SK-N-MC (cell line): Measurements from ENCODE around the gene IL1RAPL1.

ENCODE experiments used
- DNase-seq: peaks from one replicate; pipeline ENCODE4 v3.0.0-alpha.2; 2011; ENCODE audit warnings: low read depth, low spot score
- H3K27ac ChIP-seq: fragments of 200-600 bp; sonication (generic); 2 replicates; pipeline ENCODE4 v1.5.1; 2016; ENCODE audit warnings: mixed run types
- H3K36me3 ChIP-seq: fragments of 200-600 bp; sonication (generic); 2 replicates; pipeline ENCODE4 v1.6.1; 2017; ENCODE audit warnings: antibody characterized with exemption, low read length, mixed read lengths; ENCODE audit not compliant: insufficient read depth
- H3K4me3 ChIP-seq: fragments of 200-600 bp; sonication (generic); 2 replicates; pipeline ENCODE4 v1.5.1; 2016
- H3K9ac ChIP-seq: fragments of 200-600 bp; sonication (generic); 2 replicates; pipeline ENCODE4 v1.8.0; 2017; ENCODE audit warnings: mixed run types, mixed read lengths; ENCODE audit not compliant: insufficient read length
- H3K9me3 ChIP-seq: fragments of 200-600 bp; sonication (generic); 2 replicates; pipeline ENCODE4 v1.6.1; 2017; ENCODE audit warnings: low read depth, mild to moderate bottlenecking, antibody characterized with exemption, low read length, moderate library complexity, mixed read lengths
- EZH2 ChIP-seq: fragments of 200-600 bp; sonication (generic); IDR thresholded peaks from one replicate; pipeline ENCODE4 v1.6.1; 2017; ENCODE audit warnings: antibody characterized with exemption
- FOXP2 ChIP-seq: optimal IDR thresholded peaks from 2 replicates; pipeline ENCODE3; 2011; ENCODE audit warnings: mild to moderate bottlenecking, moderate library complexity; ENCODE audit not compliant: insufficient read depth; ENCODE audit errors: extremely low read length, control extremely low read depth
- POLR2AphosphoS5 ChIP-seq: IDR thresholded peaks from 2 replicates; pipeline ENCODE4 v1.6.1; 2012; ENCODE audit warnings: mild to moderate bottlenecking, low read depth, low read length, borderline replicate concordance

IL1RAPL1 gene

GRCh38 chrX:29653721-29654120 is 1066.5 kb downstream of the IL1RAPL1 start:
- no peak overlapping the region for H3K4me3 ChIP-seq
- H3K27ac ChIP-seq, result no peak overlapping the region
- H3K9ac ChIP-seq, result no peak overlapping the region
- no peaks in the 10 kb centered on the region for H3K9me3 ChIP-seq
- H3K36me3 ChIP-seq, result no peaks in the 10 kb centered on the region
- no peak for TF ChIP-seq EZH2
- TF ChIP-seq POLR2AphosphoS5, result no peak
- TF ChIP-seq FOXP2, result no peak
- DNase-seq, result no peak

DNA sequence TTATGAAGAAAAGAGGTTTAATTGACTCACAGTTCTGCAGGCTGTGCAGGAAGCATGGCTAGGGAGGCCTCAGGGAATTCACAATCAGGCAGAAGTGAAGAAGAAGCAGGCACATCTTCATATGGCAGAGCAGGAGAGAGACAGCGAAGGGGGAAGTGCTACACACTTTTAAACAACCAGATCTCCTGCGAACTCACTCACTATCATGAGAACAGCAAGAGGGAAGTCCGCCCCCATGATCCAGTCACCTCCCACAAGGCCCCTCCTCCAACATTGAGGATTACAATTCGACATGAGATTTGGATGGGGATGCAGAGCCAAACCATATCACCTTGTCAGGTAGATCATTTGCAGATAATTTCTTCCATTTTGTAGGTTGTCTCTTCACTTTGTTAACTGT is 1072.7 kb downstream of the IL1RAPL1 start:
- no peak for DNase-seq
- no peak overlapping the region for H3K27ac ChIP-seq

GRCh38 chrX:29661290-29661689 is 1074.0 kb downstream of the IL1RAPL1 start:
- Histone ChIP-seq H3K4me3 (no peak overlapping the region), H3K9ac (no peak overlapping the region), H3K27ac (no peak overlapping the region), H3K9me3 (no peaks in the 10 kb centered on the region), H3K36me3 (no peaks in the 10 kb centered on the region)
- no peak for TF ChIP-seq FOXP2
- TF ChIP-seq EZH2, result no peak
- TF ChIP-seq POLR2AphosphoS5, result no peak
- DNase-seq, result no peak

More for the DNA sequence above, 1072.7 kb downstream of the IL1RAPL1 start:
- Histone ChIP-seq H3K36me3 (no peaks in the 10 kb centered on the region), H3K9ac (no peak overlapping the region), H3K4me3 (no peak overlapping the region), H3K9me3 (no peaks in the 10 kb centered on the region)
- TF ChIP-seq FOXP2, result no peak
- TF ChIP-seq EZH2, result no peak
- TF ChIP-seq POLR2AphosphoS5, result no peak

DNA sequence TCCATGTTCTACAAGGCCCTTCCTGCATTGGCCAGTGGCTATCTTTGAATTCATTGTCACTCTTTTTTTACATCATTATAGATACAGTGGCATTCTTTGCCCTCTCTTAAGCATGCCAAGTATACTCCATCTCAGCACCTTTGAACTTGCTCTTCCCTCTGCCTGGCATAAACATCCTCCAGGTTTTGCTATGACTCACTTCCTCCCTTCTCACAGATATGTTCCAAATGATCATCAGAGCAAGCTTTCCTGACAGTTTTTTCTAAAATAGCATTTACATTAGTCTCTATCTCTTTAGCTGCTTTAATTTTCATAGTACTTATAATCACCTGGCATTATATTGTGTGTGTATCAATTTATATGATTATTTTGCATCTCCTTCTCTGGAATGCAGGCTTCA is 1074.9 kb downstream of the IL1RAPL1 start:
- TF ChIP-seq FOXP2 (no peak), EZH2 (no peak)
- Histone ChIP-seq H3K9ac (no peak overlapping the region), H3K27ac (no peak overlapping the region), H3K4me3 (no peak overlapping the region), H3K36me3 (no peaks in the 10 kb centered on the region), H3K9me3 (no peaks in the 10 kb centered on the region)
- DNase-seq, result no peak

- Histone ChIP-seq H3K36me3 (no peaks in the 10 kb centered on the region), H3K27ac (no peak overlapping the region), H3K4me3 (no peak overlapping the region), H3K9me3 (no peaks in the 10 kb centered on the region), H3K9ac (no peak overlapping the region)
- no peak for DNase-seq
- TF ChIP-seq EZH2, result no peak
Measured at GRCh38 chrX:29662759-29663503, 1075.7 kb downstream of the IL1RAPL1 start.

DNA sequence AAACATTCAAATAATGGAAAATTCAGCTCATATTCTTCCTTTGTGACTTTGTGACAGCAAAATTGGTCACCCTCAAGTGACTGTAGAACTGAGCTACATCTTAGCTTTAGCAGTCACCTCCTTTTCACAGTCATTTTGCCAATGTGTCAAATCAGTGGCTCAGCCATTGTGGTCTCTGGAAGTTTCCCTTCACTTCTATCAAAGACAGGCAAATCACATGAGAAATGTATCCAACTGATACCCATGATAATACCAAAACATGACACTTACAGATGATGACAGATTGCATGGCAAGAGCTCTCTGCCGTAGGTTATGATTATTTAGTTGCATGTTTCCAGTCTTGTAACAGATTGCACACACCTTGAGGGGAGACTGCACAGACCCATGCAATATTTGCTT is 1078.3 kb downstream of the IL1RAPL1 start:
- Histone ChIP-seq H3K9me3 (no peaks in the 10 kb centered on the region), H3K9ac (no peak overlapping the region), H3K27ac (no peak overlapping the region), H3K4me3 (no peak overlapping the region), H3K36me3 (no peaks in the 10 kb centered on the region)
- no peak for DNase-seq
- TF ChIP-seq FOXP2, result no peak
- no peak for TF ChIP-seq EZH2
- TF ChIP-seq POLR2AphosphoS5, result no peak

DNA sequence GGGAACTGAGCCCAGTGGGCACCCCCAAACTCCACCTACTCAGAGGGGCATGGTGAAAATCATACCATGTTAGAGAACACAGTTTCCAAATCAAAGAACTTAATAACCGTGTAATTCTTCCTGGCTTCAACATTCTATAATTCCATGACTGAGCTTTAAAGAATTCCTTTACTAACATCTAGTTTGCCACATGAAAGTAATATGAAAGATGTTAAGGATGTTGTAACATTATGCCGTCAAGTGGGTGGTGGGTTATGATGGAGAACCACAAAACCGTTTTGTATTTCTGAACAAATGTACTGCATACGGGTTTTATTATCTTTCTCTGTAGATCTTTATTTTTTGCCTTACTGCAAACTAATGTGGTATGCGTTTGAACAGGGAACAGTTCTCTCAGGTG is 1079.1 kb downstream of the IL1RAPL1 start:
- no peak for DNase-seq
- Histone ChIP-seq H3K36me3 (no peaks in the 10 kb centered on the region), H3K4me3 (no peak overlapping the region), H3K9me3 (no peaks in the 10 kb centered on the region), H3K9ac (no peak overlapping the region), H3K27ac (no peak overlapping the region)
- TF ChIP-seq FOXP2, result no peak
- no peak for TF ChIP-seq EZH2
- TF ChIP-seq POLR2AphosphoS5, result no peak

- Histone ChIP-seq H3K27ac (no peak overlapping the region), H3K4me3 (no peak overlapping the region), H3K36me3 (no peaks in the 10 kb centered on the region), H3K9me3 (no peaks in the 10 kb centered on the region), H3K9ac (no peak overlapping the region)
- no peak for DNase-seq
- TF ChIP-seq POLR2AphosphoS5 (no peak), EZH2 (no peak), FOXP2 (no peak)
Measured at GRCh38 chrX:29671421-29671820, 1084.2 kb downstream of the IL1RAPL1 start.

- TF ChIP-seq EZH2 (no peak), FOXP2 (no peak), POLR2AphosphoS5 (no peak)
- no peak overlapping the region for H3K27ac ChIP-seq
- no peak for DNase-seq
- H3K4me3 ChIP-seq, result no peak overlapping the region
- no peaks in the 10 kb centered on the region for H3K9me3 ChIP-seq
- H3K36me3 ChIP-seq, result no peaks in the 10 kb centered on the region
- H3K9ac ChIP-seq, result no peak overlapping the region
Measured at GRCh38 chrX:29687687-29688086, 1100.4 kb downstream of the IL1RAPL1 start.
